Cardiac fibroblast (primary cell): Measurements from ENCODE around the gene GPR78.

Source experiments
- DNase-seq, 2 donors: peaks; one replicate each; pipeline versions ENCODE4 v3.0.0 to v3.0.0-alpha.2; 2010; ENCODE audit warnings: low read depth in 2 of 2
- H3K4me3 ChIP-seq, 2 donors: replicated peaks in 1 of 2; 1 replicate in 1 of 2; 2 replicates in 1 of 2; pipeline ENCODE4 v1.5.1; 2011; ENCODE audit warnings: low read depth in 2 of 2, low read length in 2 of 2, mild to moderate bottlenecking in 2 of 2, moderate library complexity in 1 of 2
- TF ChIP-seq, protein P1 (sequence below): IDR thresholded peaks from one replicate; pipeline ENCODE4 v1.5.1; 2011; ENCODE audit warnings: low read depth, mild to moderate bottlenecking, low read length, inconsistent platforms

Gene GPR78

DNA sequence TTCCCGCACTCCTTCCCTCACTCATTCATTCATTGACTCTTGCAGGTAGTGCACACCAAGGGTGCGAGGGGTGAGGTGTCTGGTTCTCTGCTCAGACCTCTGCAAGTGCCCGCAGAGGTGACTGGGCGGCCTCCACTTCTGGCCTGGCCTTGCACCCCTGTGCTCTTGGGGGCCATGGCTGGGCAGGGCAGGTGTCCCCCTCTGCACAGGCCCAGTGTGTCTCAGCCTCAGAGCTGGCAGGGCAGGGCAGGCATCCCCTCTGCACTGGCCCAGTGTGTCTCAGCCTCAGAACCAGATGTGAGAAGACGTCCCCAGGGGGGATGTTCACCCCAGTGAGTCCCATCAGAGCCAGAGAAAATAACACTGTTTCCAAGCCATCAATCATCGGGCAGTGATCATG, 29.2 kb downstream of the GPR78 start:
- TF ChIP-seq, protein P1, sequence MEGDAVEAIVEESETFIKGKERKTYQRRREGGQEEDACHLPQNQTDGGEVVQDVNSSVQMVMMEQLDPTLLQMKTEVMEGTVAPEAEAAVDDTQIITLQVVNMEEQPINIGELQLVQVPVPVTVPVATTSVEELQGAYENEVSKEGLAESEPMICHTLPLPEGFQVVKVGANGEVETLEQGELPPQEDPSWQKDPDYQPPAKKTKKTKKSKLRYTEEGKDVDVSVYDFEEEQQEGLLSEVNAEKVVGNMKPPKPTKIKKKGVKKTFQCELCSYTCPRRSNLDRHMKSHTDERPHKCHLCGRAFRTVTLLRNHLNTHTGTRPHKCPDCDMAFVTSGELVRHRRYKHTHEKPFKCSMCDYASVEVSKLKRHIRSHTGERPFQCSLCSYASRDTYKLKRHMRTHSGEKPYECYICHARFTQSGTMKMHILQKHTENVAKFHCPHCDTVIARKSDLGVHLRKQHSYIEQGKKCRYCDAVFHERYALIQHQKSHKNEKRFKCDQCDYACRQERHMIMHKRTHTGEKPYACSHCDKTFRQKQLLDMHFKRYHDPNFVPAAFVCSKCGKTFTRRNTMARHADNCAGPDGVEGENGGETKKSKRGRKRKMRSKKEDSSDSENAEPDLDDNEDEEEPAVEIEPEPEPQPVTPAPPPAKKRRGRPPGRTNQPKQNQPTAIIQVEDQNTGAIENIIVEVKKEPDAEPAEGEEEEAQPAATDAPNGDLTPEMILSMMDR = no peak
- no peak for DNase-seq
- H3K4me3 ChIP-seq = no peak overlapping the region

DNA sequence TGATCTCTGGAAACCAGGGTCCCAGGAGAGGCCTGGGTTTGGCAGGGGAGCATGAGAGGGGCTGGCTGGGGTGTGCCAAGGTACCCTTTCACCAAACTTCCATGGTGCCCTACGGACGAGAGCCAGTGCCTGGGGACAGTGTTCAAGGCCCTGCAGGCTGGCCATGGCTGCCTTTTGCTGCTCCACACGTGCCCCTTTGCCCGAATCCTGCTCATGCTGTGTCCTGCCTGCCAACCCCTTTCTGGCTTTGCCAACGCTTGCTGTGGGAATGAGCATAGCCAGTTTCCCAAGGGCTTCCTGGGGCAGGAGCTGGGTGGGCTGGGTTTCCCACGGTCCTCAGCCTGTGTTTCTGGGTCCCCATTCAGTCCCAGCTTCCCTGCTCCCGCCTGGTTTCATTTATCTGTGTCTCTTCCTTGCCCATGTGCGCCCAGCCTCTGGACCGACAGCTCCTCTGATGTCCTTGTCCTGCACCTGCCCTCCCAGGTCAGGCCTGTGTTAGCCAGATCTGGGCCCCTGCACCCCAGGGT, 29.7 kb downstream of the GPR78 start:
- no peak for DNase-seq
- TF ChIP-seq, protein P1 = no peak
- H3K4me3 ChIP-seq = no peak overlapping the region

DNA sequence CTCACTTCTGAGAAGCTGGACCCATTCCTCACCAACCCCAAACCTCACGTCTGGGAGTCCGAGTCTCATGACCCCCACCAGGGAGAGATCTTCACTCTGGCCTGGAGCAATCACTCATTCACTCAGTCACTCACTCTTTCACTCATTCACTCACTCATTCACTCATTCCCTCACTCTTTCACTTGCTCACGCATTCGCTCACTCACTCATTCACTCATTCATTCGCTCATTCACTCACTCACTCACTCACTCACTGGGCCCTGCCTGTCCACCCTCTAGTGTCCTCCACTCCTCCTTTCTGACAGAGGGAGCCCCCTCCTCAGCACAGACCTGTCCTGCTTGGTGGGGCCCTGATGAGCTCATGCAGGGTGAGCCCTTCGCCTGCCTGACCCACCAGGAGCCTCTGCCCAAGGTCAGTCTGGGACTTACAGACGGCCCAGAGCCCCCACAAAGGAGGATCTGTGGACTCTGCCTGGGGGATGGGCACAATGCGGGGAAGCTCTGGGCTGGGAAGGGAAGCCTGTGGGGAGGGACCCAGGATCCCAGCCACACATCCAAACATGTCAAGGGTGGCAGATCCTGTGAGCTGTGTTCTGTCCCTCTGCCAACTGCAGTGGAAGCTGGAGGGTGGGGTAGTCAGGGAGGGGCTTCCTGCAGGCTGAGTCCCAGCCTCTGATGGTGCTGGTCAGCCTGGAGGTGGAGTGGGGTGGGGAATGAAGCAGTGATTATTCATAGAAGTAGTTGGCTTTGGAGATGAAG, 30.8 kb downstream of the GPR78 start:
- DNase-seq = no peak
- TF ChIP-seq, protein P1 = no peak
- H3K4me3 ChIP-seq = no peak overlapping the region

DNA sequence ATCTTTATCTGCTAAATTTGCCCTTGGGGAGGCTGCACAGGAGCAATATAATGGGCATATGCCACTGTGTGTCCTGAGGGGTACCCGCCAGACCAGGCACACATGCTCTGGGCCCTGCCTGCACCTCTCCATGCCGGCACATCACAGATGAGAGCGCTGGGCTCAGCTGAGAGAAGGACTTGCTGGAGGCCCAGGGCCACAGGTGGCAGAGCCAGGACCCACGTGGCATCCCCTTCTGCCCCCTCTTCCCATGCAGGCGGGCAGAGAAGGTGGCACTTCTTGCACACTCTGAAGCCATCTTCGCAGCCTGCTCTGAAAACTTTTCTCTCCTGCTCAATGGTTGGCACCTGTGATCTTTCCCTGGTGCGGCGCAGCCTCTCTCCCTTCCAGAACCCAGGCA, 32.5 kb downstream of the GPR78 start:
- TF ChIP-seq, protein P1 = no peak
- H3K4me3 ChIP-seq = no peak overlapping the region
- DNase-seq = no peak

DNA sequence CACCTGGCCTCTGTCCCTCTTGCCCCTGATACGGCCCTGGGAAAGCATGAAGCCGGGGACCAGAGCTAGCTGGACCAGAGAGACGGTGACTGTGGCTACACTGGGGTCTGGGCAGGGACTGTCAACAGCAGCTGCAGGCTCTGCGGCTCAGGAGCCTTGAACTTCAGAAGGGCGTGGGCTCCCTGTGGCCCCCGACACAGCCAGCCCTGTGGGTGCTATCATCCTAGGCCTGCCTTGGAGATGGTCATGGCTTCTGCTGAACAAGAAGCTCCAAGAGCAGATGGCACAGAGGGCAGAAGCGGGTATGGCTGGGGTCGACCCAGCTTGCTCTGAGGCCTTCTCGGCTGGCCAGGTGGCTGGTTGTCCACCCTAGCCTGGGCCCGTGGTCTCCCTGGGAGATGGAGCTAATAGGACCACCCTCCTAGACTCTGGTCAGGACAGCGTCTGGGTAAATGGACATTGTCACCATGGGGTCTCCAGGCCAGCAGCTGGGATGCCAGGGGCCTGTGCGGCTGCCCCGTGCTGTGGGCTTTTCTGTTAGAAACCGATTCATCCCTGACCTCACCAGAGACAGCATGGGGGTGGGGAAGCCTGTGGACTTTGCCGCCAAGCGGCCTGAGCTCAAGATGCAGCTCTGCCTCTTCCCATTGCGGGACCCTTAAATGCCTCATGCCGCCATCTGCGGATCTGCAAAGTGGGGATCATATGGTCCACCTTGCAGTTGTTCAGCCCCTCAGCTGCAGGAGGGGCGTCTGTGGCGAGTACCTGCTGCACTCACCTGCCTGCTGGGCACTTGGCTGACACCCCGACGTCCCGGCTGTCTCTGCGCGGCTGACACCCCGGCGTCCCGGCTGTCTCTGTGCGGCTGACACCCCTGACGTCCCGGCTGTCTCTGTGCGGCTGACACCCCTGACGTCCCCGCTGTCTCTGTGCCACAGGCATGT, 33.5 kb downstream of the GPR78 start:
- no peak for DNase-seq
- H3K4me3 ChIP-seq = no peak overlapping the region
- TF ChIP-seq, protein P1 = no peak

DNA sequence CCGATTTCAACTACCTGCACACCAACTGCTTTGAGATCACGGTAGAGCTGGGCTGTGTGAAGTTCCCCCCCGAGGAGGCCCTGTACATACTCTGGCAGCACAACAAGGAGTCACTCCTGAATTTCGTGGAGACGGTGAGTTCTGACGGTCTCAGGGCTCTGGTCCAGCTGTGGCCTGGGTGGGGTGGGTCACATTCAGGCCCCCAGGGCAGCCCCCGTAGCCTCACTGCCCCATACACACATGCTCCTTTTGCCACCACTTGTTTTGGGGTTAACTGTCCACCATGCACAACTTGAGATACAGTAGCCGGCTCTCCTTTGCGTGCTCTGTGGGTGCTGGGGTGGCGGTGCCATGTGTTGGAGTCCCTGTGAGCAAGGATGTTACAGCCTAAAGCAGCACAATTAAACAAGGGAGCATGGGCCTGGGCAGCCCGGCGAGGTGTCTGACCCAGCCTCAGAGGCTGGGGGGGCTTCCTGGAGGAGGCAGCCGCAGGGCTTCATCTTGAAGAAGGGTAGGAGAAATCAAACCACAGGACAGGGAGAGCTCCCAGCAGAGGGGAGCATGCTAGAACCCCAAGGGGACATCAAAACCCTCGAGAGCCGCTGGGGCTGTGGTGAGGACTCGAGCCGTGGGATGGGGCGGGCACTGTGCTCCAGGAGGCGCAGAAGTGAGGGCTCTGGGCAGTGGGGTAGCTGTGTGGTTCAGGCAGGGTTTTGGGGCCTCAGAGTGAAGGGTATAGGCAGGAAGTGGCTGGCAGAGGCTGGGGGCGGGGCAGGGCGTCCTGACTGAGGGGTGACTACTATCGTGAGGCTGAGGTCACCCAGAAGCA, 34.4 kb downstream of the GPR78 start:
- no peak for DNase-seq
- no peak overlapping the region for H3K4me3 ChIP-seq
- TF ChIP-seq, protein P1 = no peak
